NCI-H2081 (cell line): ENCODE results near the gene CLIP2.

Source experiments
- DNase-seq, 2 experiments: peaks; one replicate each; lab custom pipeline; 2025; lab: John Stamatoyannopoulos, UW

The CLIP2 gene

GRCh38 chr7:74271742-74272141, 17.5 kb upstream of the CLIP2 start:
- no peak for DNase-seq

GRCh38 chr7:74272305-74273038, 16.7 kb upstream of the CLIP2 start:
- no peak for DNase-seq

- DNase-seq, result no peak
Measured at GRCh38 chr7:74275401-74275881, 13.8 kb upstream of the CLIP2 start.

- DNase-seq, result no peak
Measured at GRCh38 chr7:74277636-74278035, 11.6 kb upstream of the CLIP2 start.

- no peak for DNase-seq
Measured at GRCh38 chr7:74280985-74281384, 8.2 kb upstream of the CLIP2 start.

GRCh38 chr7:74282748-74283459, 6.3 kb upstream of the CLIP2 start:
- no peak for DNase-seq

- DNase-seq, result no peak
Measured at GRCh38 chr7:74283858-74284447, 5.3 kb upstream of the CLIP2 start.

- DNase-seq, result no peak
Measured at GRCh38 chr7:74284781-74285259, 4.4 kb upstream of the CLIP2 start.

- DNase-seq, result no peak
Measured at GRCh38 chr7:74286131-74286530, 3.1 kb upstream of the CLIP2 start.

GRCh38 chr7:74287303-74288033, 1.7 kb upstream of the CLIP2 start:
- no peak for DNase-seq

GRCh38 chr7:74288034-74288881, 949 bp upstream of the CLIP2 start:
- DNase-seq, result no peak

- DNase-seq, result peak in 1 of 2 experiments; percentile 16
Measured at GRCh38 chr7:74289659-74290552, 699 bp downstream of the CLIP2 start.

- DNase-seq, result no peak
Measured at GRCh38 chr7:74290553-74290950, 1.3 kb downstream of the CLIP2 start.

- no peak for DNase-seq
Measured at GRCh38 chr7:74290981-74291441, 1.8 kb downstream of the CLIP2 start.

- no peak for DNase-seq
Measured at GRCh38 chr7:74291535-74291934, 2.3 kb downstream of the CLIP2 start.

- DNase-seq, result no peak
Measured at GRCh38 chr7:74292757-74293576, 3.8 kb downstream of the CLIP2 start.

- DNase-seq, result no peak
Measured at GRCh38 chr7:74293577-74293908, 4.3 kb downstream of the CLIP2 start.

- no peak for DNase-seq
Measured at GRCh38 chr7:74294191-74294998, 5.2 kb downstream of the CLIP2 start.
